Retinal pigment epithelial cell (primary cell): Measurements from ENCODE around the gene MUC5AC.
A peak's percentile ranks its signal among the peaks of the same experiment; 100 is the strongest.

Source experiments
- DNase-seq: peaks from one replicate; pipeline ENCODE4 v3.0.0-alpha.2; 2010; ENCODE audit warnings: low read depth
- H3K4me3 ChIP-seq: 2 replicates; pipeline ENCODE4 v1.5.1; 2011; ENCODE audit warnings: mild to moderate bottlenecking, low read length, control low read depth, moderate library complexity
- CTCF ChIP-seq: conservative IDR thresholded peaks from 2 replicates; pipeline ENCODE4 v1.5.1; 2011; ENCODE audit warnings: low read depth, low read length, control low read depth, inconsistent platforms

MUC5AC gene

GRCh38 chr11:1226226-1226985 lies 68.7 kb downstream of the MUC5AC start:
- no peak for DNase-seq
- H3K4me3 ChIP-seq: no peak overlapping the region
- no peak for TF ChIP-seq CTCF

GRCh38 chr11:1226986-1227550 lies 69.3 kb downstream of the MUC5AC start:
- peak; percentile 43 for TF ChIP-seq CTCF
- no peak overlapping the region for H3K4me3 ChIP-seq
- no peak for DNase-seq

- no peak for TF ChIP-seq CTCF
- no peak for DNase-seq
- H3K4me3 ChIP-seq: no peak overlapping the region
These were observed 69.9 kb downstream of the MUC5AC start for GRCh38 chr11:1227551-1228100.

- no peak for DNase-seq
- TF ChIP-seq CTCF: no peak
- H3K4me3 ChIP-seq: no peak overlapping the region
These were observed 70.5 kb downstream of the MUC5AC start for GRCh38 chr11:1228101-1228821.

- TF ChIP-seq CTCF: no peak
- H3K4me3 ChIP-seq: no peak overlapping the region
These were observed 71.2 kb downstream of the MUC5AC start for GRCh38 chr11:1228921-1229451.

GRCh38 chr11:1229471-1230120 lies 71.8 kb downstream of the MUC5AC start:
- TF ChIP-seq CTCF: no peak
- no peak overlapping the region for H3K4me3 ChIP-seq
- no peak for DNase-seq

More at GRCh38 chr11:1228921-1229451, 71.2 kb downstream of the MUC5AC start:
- DNase-seq: no peak
